WI38 (cell line): Measurements from ENCODE around the gene TAOK3.
"Not testable (repeated sequence)": the region's sequence is repeated elsewhere in the genome, so short reads cannot be mapped to it uniquely, and the experiment has no call there.

ENCODE experiments used
- H3K4me3 ChIP-seq: 2 replicates; pipeline ENCODE4 v1.5.1; 2011; ENCODE audit warnings: low read depth, mild to moderate bottlenecking, control low read depth, low read length
- CTCF ChIP-seq: IDR thresholded peaks from 2 replicates; pipeline ENCODE4 v1.5.1; 2012; ENCODE audit warnings: low read depth, mild to moderate bottlenecking, control low read depth, low read length

Gene TAOK3

GRCh38 chr12:118358612-118359540, 13.8 kb downstream of the TAOK3 start:
- H3K4me3 ChIP-seq = peak overlapping the region; percentile 29

GRCh38 chr12:118358008-118358359, 14.7 kb downstream of the TAOK3 start:
- TF ChIP-seq CTCF = no peak

More at GRCh38 chr12:118358612-118359540, 13.8 kb downstream of the TAOK3 start:
- no peak for TF ChIP-seq CTCF

DNA sequence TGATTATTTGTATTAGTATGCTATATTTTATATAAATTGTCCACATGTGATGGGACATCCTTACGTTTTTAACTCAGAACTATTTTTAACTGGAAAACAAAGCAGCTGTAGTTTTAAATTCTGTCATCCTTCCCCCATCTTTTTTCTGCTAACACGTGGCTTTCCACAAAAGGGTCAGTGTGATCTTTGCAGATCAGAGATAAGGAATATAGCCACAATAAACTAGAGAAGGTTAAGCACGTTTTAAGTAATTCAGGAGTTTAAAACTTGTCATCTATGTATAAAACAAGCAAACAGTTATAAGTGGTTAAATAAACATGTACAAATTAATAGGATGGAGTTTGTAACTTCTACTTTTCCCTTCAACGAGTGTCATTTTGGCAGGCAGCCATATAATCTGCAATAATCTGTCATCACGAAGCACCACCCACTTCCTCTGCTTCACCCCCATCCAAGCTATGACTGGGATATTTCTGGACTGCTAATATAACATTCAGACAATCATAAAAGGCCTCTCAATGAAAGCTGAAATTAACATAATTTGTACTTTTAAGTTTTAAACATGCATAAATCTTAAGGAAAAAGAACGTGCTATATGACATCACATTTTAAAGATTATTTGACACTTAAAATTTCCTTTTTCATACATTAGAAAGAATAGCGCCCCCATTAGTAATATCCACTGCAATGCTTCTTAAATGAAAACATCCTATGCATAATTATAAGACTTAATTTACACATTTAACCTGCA, 15.3 kb downstream of the TAOK3 start:
- no peak overlapping the region for H3K4me3 ChIP-seq
- no peak for TF ChIP-seq CTCF

More at GRCh38 chr12:118358008-118358359, 14.7 kb downstream of the TAOK3 start:
- H3K4me3 ChIP-seq = no peak overlapping the region

DNA sequence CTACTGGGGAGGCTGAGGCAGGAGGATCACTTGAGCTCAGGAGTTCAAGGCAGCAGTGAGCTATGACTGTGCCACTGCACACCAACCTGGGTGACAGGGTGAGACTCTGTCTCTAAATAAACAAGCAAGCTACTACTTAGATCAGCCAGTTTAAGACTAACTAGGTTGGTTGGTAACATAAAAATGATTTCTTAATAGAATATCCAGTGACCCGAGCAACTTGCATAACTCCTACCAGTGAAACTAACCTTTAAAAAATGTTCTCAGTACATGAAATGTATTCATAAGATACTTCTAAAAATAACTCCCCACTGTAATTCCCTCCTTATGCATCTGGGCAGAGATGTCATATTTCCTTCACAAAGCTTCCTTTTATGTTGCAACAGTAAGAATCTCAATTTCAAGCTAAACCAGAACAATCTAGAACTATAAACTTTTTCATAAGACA, 15.9 kb downstream of the TAOK3 start:
- no peak for TF ChIP-seq CTCF
- H3K4me3 ChIP-seq = no peak overlapping the region

- no peak for TF ChIP-seq CTCF
- no peak overlapping the region for H3K4me3 ChIP-seq
These were observed 16.9 kb downstream of the TAOK3 start for GRCh38 chr12:118355843-118356242.

GRCh38 chr12:118354903-118355302, 17.8 kb downstream of the TAOK3 start:
- TF ChIP-seq CTCF = no peak
- H3K4me3 ChIP-seq = no peak overlapping the region

DNA sequence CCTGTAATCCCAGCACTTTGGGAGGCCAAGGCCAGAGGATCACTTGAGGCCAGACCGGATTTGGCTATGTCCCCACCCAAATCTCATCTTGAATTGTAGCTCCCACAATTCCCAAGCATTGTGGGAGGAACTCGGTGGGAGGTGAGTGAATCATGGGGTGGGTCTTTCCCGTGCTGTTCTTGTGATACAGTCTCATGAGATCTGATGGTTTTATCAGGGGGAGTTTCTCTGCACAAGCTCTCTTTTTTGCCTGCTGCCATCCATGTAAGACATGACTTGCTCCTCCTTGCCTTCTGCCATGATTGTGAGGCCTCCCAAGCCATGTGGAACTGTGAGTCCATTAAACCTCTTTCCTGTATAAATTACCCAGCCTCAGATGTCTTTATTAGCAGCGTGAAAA, 18.2 kb downstream of the TAOK3 start:
- not testable (repeated sequence) for H3K4me3 ChIP-seq
